ENCODE measurements around the gene ANKRD62.

The ANKRD62 gene

GRCh38 chr18:12093520-12094257 is at the start of gene ANKRD62:
TSS of gene ANKRD62 (plus strand) at chr18:12093843. CDS start at chr18:12094018, 175 bp downstream.
- H3K9ac ChIP-seq (ENCODE audit: low read depth in 1 of 2, low read length in 2 of 2), result no peak within 1 kb of the TSS
- no peaks in the 10 kb centered on the region for H3K4me1 ChIP-seq (ENCODE audit: control insufficient read depth in 1 of 2, insufficient read depth in 2 of 2, low read length in 2 of 2)
- no peaks in the 10 kb centered on the region for H3K9me3 ChIP-seq (ENCODE audit: control insufficient read depth in 1 of 2, low read length in 2 of 2)
- no peak within 1 kb of the TSS for H3K27ac ChIP-seq (ENCODE audit: low read depth, low read length)
- no peak within 1 kb of the TSS for H3K4me3 ChIP-seq (ENCODE audit: low read depth in 1 of 2, low read length in 2 of 2)
- no peaks in the 10 kb centered on the region for H3K36me3 ChIP-seq (ENCODE audit: control insufficient read depth in 1 of 2, insufficient read depth in 2 of 2, low read length in 2 of 2)
- no peaks in the 10 kb centered on the region for H3K27me3 ChIP-seq (ENCODE audit: control insufficient read depth in 1 of 2, insufficient read depth in 2 of 2, low read length in 2 of 2)

GRCh38 chr18:12044591-12044990 is 49.1 kb upstream of the ANKRD62 start:
- H3K27ac ChIP-seq (ENCODE audit: low read depth, low read length), result no peak overlapping the region
- H3K27me3 ChIP-seq (ENCODE audit: control insufficient read depth in 1 of 2, insufficient read depth in 2 of 2, low read length in 2 of 2), result no peaks in the 10 kb centered on the region
- H3K36me3 ChIP-seq (ENCODE audit: control insufficient read depth in 1 of 2, insufficient read depth in 2 of 2, low read length in 2 of 2), result no peaks in the 10 kb centered on the region
- H3K4me3 ChIP-seq (ENCODE audit: low read depth in 1 of 2, low read length in 2 of 2), result no peak overlapping the region
- no peak overlapping the region for H3K9ac ChIP-seq (ENCODE audit: low read depth in 1 of 2, low read length in 2 of 2)
- peaks cover 0 to 3% of the 10 kb centered on the region in 2 donors for H3K4me1 ChIP-seq (ENCODE audit: control insufficient read depth in 1 of 2, insufficient read depth in 2 of 2, low read length in 2 of 2)
- H3K9me3 ChIP-seq (ENCODE audit: control insufficient read depth in 1 of 2, low read length in 2 of 2), result no peaks in the 10 kb centered on the region

- Histone ChIP-seq H3K9ac (ENCODE audit: low read depth in 1 of 2, low read length in 2 of 2) (no peak overlapping the region), H3K9me3 (ENCODE audit: control insufficient read depth in 1 of 2, low read length in 2 of 2) (no peaks in the 10 kb centered on the region), H3K27ac (ENCODE audit: low read depth, low read length) (no peak overlapping the region), H3K4me1 (ENCODE audit: control insufficient read depth in 1 of 2, insufficient read depth in 2 of 2, low read length in 2 of 2) (peaks cover 0 to 3% of the 10 kb centered on the region in 2 donors), H3K27me3 (ENCODE audit: control insufficient read depth in 1 of 2, insufficient read depth in 2 of 2, low read length in 2 of 2) (no peaks in the 10 kb centered on the region), H3K36me3 (ENCODE audit: control insufficient read depth in 1 of 2, insufficient read depth in 2 of 2, low read length in 2 of 2) (no peaks in the 10 kb centered on the region), H3K4me3 (ENCODE audit: low read depth in 1 of 2, low read length in 2 of 2) (no peak overlapping the region)
Measured at GRCh38 chr18:12046046-12046750, 47.4 kb upstream of the ANKRD62 start.

GRCh38 chr18:12046751-12047335 is 46.8 kb upstream of the ANKRD62 start:
- Histone ChIP-seq H3K9me3 (ENCODE audit: control insufficient read depth in 1 of 2, low read length in 2 of 2) (no peaks in the 10 kb centered on the region), H3K4me3 (ENCODE audit: low read depth in 1 of 2, low read length in 2 of 2) (no peak overlapping the region), H3K4me1 (ENCODE audit: control insufficient read depth in 1 of 2, insufficient read depth in 2 of 2, low read length in 2 of 2) (peaks cover 0 to 3% of the 10 kb centered on the region in 2 donors), H3K9ac (ENCODE audit: low read depth in 1 of 2, low read length in 2 of 2) (no peak overlapping the region), H3K36me3 (ENCODE audit: control insufficient read depth in 1 of 2, insufficient read depth in 2 of 2, low read length in 2 of 2) (no peaks in the 10 kb centered on the region), H3K27me3 (ENCODE audit: control insufficient read depth in 1 of 2, insufficient read depth in 2 of 2, low read length in 2 of 2) (no peaks in the 10 kb centered on the region), H3K27ac (ENCODE audit: low read depth, low read length) (no peak overlapping the region)

GRCh38 chr18:12048010-12048826 is 45.4 kb upstream of the ANKRD62 start:
- Histone ChIP-seq H3K9ac (ENCODE audit: low read depth in 1 of 2, low read length in 2 of 2) (no peak overlapping the region), H3K27me3 (ENCODE audit: control insufficient read depth in 1 of 2, insufficient read depth in 2 of 2, low read length in 2 of 2) (no peaks in the 10 kb centered on the region), H3K9me3 (ENCODE audit: control insufficient read depth in 1 of 2, low read length in 2 of 2) (no peaks in the 10 kb centered on the region), H3K4me3 (ENCODE audit: low read depth in 1 of 2, low read length in 2 of 2) (no peak overlapping the region), H3K4me1 (ENCODE audit: control insufficient read depth in 1 of 2, insufficient read depth in 2 of 2, low read length in 2 of 2) (peaks cover 0 to 3% of the 10 kb centered on the region in 2 donors), H3K27ac (ENCODE audit: low read depth, low read length) (no peak overlapping the region), H3K36me3 (ENCODE audit: control insufficient read depth in 1 of 2, insufficient read depth in 2 of 2, low read length in 2 of 2) (no peaks in the 10 kb centered on the region)

- no peaks in the 10 kb centered on the region for H3K9me3 ChIP-seq (ENCODE audit: control insufficient read depth in 1 of 2, low read length in 2 of 2)
- H3K4me1 ChIP-seq (ENCODE audit: control insufficient read depth in 1 of 2, insufficient read depth in 2 of 2, low read length in 2 of 2), result peaks cover 0 to 3% of the 10 kb centered on the region in 2 donors
- H3K27ac ChIP-seq (ENCODE audit: low read depth, low read length), result no peak overlapping the region
- no peaks in the 10 kb centered on the region for H3K36me3 ChIP-seq (ENCODE audit: control insufficient read depth in 1 of 2, insufficient read depth in 2 of 2, low read length in 2 of 2)
- H3K27me3 ChIP-seq (ENCODE audit: control insufficient read depth in 1 of 2, insufficient read depth in 2 of 2, low read length in 2 of 2), result no peaks in the 10 kb centered on the region
- no peak overlapping the region for H3K4me3 ChIP-seq (ENCODE audit: low read depth in 1 of 2, low read length in 2 of 2)
- H3K9ac ChIP-seq (ENCODE audit: low read depth in 1 of 2, low read length in 2 of 2), result no peak overlapping the region
Measured at GRCh38 chr18:12048827-12049175, 44.8 kb upstream of the ANKRD62 start.

- H3K4me1 ChIP-seq (ENCODE audit: control insufficient read depth in 1 of 2, insufficient read depth in 2 of 2, low read length in 2 of 2), result peaks cover 0 to 3% of the 10 kb centered on the region in 2 donors
- no peak overlapping the region for H3K4me3 ChIP-seq (ENCODE audit: low read depth in 1 of 2, low read length in 2 of 2)
- no peaks in the 10 kb centered on the region for H3K9me3 ChIP-seq (ENCODE audit: control insufficient read depth in 1 of 2, low read length in 2 of 2)
- H3K27me3 ChIP-seq (ENCODE audit: control insufficient read depth in 1 of 2, insufficient read depth in 2 of 2, low read length in 2 of 2), result no peaks in the 10 kb centered on the region
- H3K9ac ChIP-seq (ENCODE audit: low read depth in 1 of 2, low read length in 2 of 2), result no peak overlapping the region
- H3K36me3 ChIP-seq (ENCODE audit: control insufficient read depth in 1 of 2, insufficient read depth in 2 of 2, low read length in 2 of 2), result no peaks in the 10 kb centered on the region
- no peak overlapping the region for H3K27ac ChIP-seq (ENCODE audit: low read depth, low read length)
Measured at GRCh38 chr18:12049978-12050811, 43.4 kb upstream of the ANKRD62 start.

- Histone ChIP-seq H3K9ac (ENCODE audit: low read depth in 1 of 2, low read length in 2 of 2) (no peak overlapping the region), H3K36me3 (ENCODE audit: control insufficient read depth in 1 of 2, insufficient read depth in 2 of 2, low read length in 2 of 2) (no peaks in the 10 kb centered on the region), H3K4me3 (ENCODE audit: low read depth in 1 of 2, low read length in 2 of 2) (no peak overlapping the region), H3K27me3 (ENCODE audit: control insufficient read depth in 1 of 2, insufficient read depth in 2 of 2, low read length in 2 of 2) (no peaks in the 10 kb centered on the region), H3K9me3 (ENCODE audit: control insufficient read depth in 1 of 2, low read length in 2 of 2) (no peaks in the 10 kb centered on the region), H3K27ac (ENCODE audit: low read depth, low read length) (no peak overlapping the region), H3K4me1 (ENCODE audit: control insufficient read depth in 1 of 2, insufficient read depth in 2 of 2, low read length in 2 of 2) (peaks cover 0 to 3% of the 10 kb centered on the region in 2 donors)
Measured at GRCh38 chr18:12052866-12053265, 40.8 kb upstream of the ANKRD62 start.

- no peaks in the 10 kb centered on the region for H3K9me3 ChIP-seq (ENCODE audit: control insufficient read depth in 1 of 2, low read length in 2 of 2)
- no peak overlapping the region for H3K27ac ChIP-seq (ENCODE audit: low read depth, low read length)
- no peaks in the 10 kb centered on the region for H3K36me3 ChIP-seq (ENCODE audit: control insufficient read depth in 1 of 2, insufficient read depth in 2 of 2, low read length in 2 of 2)
- no peak overlapping the region for H3K4me3 ChIP-seq (ENCODE audit: low read depth in 1 of 2, low read length in 2 of 2)
- no peak overlapping the region for H3K9ac ChIP-seq (ENCODE audit: low read depth in 1 of 2, low read length in 2 of 2)
- H3K27me3 ChIP-seq (ENCODE audit: control insufficient read depth in 1 of 2, insufficient read depth in 2 of 2, low read length in 2 of 2), result no peaks in the 10 kb centered on the region
- H3K4me1 ChIP-seq (ENCODE audit: control insufficient read depth in 1 of 2, insufficient read depth in 2 of 2, low read length in 2 of 2), result peaks cover 0 to 3% of the 10 kb centered on the region in 2 donors
Measured at GRCh38 chr18:12053289-12053688, 40.4 kb upstream of the ANKRD62 start.
